Stimulated activated CD8-positive, alpha-beta memory T cell treated with anti-CD3 and anti-CD28 coated beads, Interleukin-15, amount 100 ng/mL, for 4 hours (primary cell): ENCODE data around the gene LIF.
A peak's percentile ranks its signal among the peaks of the same experiment; 100 is the strongest.

Source experiments
- DNase-seq, 2 donors: peaks; one replicate each; pipeline ENCODE4 v3.0.0-alpha.2; 2020; ENCODE audit warnings: low read depth in 2 of 2

Gene LIF

GRCh38 chr22:30262917-30263741 lies 16.6 kb upstream of the LIF start:
- peak; percentile 56 to 64 for DNase-seq

GRCh38 chr22:30262112-30262511 lies 15.6 kb upstream of the LIF start:
- DNase-seq, result no peak

DNA sequence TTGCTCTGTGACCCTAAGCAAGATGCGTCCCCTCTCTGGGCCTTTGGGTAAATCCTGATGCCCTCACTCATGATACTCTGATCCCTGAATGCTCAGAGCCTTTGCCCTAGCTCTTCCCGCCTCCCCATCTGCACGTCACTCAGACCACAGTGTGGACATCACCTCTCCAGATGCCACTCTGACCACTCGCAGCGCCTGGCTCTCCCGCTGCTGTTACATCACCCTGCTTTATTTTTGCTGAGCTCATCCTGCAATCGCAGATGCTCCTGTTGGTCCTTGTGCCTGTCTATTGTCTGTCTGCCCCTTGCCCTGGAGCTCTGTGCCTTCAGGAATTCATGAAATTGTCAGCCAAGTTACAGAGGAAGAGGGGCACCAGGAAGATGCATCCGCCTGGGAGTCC lies 14.6 kb upstream of the LIF start:
- no peak for DNase-seq

DNA sequence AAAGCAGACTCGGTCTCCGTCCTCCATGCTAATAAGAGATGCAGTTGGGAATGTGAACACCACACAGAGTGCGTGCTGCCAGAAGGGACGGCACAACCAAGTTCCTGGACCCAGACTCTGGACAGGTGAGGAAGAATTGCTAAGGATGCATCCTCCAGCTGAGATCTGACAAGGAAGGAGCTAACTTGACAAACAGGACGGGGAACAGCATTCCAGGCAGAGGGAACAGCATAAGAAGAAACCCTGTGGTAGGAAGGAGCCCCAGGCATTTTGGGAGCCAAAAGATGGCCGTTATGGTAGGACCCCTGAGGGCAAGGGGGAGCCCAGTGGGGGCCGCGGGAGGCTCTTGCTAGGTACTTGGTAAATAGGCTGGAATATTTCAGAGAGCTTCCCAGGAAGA lies 14.1 kb upstream of the LIF start:
- no peak for DNase-seq

GRCh38 chr22:30260276-30260675 lies 13.7 kb upstream of the LIF start:
- DNase-seq, result no peak

- no peak for DNase-seq
Measured at GRCh38 chr22:30254314-30254713, 7.8 kb upstream of the LIF start.

DNA sequence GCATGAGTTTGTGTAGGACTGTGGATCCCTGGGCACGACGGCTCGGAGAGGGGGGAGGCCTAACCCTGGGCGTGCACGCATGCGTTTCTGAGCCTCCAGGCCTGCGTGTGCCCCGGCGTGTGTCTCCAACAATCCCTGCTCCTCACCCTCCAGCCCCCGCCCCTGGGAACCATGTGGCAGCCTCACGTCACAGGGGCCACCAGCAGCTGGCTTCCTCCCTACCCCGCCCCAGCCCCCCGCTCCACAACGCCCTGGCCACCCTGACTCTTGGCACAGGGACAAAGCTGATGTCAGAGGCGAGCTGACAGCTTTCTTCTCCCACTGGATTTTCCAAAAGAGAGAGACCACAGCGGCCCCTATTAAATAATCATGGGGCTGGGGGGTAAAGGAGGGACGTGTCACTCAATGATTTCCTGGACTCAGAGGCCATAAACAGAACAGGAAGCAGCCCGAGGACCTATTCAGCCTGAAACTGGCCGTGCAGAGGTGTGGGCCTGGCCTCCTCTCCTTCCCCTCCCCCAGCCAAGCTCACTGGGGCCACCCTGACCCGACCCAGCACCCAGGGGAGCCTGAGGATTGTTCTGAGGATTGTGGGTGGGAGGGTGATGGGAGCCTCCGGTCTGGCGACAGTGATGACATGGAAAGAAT lies 6.8 kb upstream of the LIF start:
- no peak for DNase-seq

GRCh38 chr22:30252411-30253204 lies 6.0 kb upstream of the LIF start:
- no peak for DNase-seq

- DNase-seq, result no peak
Measured at GRCh38 chr22:30251711-30252110, 5.2 kb upstream of the LIF start.

GRCh38 chr22:30250661-30251267 lies 4.2 kb upstream of the LIF start:
- DNase-seq, result no peak

DNA sequence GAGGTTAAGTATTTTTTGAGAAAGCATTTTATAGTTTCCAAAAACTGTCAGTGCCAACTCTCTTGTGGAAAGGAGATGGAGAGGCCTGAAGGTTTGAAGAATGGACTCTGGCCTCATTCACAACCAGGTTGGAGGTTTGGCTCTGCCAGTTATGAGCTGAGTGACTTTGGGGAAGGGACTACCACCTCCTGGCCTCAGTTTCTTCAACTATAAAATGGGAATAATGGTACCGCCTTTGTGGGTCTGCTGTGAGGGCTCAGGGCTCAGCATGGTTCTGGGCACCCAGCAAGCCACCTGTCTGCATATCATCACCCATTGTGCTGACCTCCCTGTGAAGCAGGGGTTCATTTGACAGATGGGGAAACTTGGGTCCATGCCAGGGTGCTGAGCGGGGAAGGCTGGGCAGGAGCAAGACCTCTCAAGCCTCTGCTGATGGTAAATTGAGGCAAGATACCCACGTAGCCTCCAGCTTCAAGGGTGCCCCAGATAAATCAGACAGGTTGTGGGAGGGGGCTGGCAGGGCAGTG lies 3.5 kb upstream of the LIF start:
- DNase-seq, result no peak

- DNase-seq, result no peak
Measured at GRCh38 chr22:30249049-30250038, 2.8 kb upstream of the LIF start.

DNA sequence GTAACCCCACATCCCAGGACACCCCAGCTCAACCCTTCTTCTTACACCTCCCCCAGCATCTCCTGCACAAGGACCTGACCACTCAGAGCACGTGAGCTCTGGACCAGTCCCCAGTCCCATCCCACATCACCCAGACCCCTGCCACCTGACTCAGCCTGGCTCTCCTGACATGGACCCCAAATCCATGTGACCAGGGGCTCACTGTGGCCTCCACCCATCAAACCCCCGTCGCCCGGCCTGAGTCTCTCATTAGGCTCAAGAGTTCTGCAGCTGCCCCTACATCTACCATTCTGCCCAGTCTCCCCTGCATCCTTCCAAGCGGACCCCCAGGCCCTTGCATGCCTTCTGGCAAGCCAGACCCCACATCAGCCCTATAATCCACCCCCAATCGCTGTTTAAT lies 1.9 kb upstream of the LIF start:
- DNase-seq, result no peak

- DNase-seq, result no peak
Measured at GRCh38 chr22:30247974-30248373, 1.4 kb upstream of the LIF start.

DNA sequence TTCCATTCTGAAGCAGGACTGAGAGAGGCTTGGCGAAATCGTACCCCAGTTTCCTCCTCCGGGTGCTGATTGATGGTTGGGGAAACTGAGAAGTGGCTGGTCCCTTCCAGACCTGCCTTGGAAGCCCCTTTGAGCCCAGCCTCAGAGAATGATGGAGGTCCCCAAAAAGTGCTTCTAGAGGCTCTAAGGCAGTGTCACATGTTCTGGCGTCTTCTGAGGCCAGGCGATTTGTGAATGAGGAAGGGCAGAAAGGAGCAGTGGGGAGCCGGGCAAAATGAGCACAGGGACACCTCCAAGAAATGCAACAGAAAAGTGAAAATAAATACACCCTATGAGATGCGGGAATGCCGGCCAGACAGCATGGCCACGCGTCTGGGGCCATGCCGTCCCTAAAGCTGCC lies 1.0 kb upstream of the LIF start:
- no peak for DNase-seq

GRCh38 chr22:30246814-30247376 lies 336 bp upstream of the LIF start:
- DNase-seq, result no peak

DNA sequence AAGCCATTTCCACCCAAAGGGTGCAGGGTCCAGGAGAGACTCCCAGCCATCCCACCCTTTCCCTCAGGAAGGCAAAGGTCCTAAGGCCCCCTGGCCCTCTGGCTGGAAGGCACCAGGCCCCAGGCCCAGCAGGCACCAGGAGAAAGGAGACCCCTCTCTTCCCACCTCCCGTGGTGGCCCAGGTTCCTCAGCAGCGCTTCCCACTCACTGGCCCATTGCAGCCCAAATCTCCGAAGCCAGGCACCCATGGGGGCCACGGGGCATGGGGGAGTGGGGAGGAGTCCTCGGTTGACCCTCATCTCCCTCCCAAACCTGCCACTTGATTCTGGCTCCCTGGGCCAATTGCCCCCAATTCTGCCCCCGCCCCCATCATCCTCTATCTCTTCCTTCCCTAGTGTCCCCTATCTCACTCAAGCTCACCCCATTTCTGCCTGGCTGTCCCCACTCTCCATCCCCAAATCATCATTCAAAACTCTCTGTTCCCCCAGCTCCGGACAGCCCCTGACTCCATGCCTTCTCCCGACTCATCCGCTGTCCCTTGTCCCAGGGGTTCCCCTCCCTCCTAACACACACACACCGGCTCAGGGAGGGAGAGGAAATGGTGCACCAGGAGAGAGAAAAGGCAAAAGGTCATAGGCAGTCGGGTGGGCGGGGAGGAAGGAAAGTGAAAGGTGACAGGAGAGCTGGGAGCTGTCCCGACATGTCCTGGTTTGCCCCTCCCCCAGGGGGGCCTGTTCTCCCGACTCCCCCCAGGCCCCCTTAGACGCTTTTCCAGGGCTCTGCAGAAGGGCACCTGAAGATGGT lies 1.2 kb downstream of the LIF start:
- DNase-seq, result no peak

DNA sequence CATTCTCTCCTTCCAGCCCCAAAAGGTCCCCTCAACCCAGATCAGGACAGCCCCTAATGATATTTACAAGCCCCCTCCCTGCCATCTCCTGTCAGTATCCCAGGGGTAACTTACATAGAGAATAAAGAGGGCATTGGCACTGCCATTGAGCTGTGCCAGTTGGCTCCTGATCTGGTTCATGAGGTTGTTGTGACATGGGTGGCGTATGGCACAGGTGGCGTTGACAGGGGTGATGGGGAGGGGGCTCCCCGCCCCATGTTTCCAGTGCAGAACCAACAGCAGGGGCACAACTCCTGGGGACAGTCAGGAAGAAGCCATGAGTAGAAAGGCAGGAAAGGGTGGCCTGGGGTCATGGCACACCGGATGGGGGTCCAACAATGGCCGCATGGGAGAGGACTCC lies 1.9 kb downstream of the LIF start:
- no peak for DNase-seq

- DNase-seq, result no peak
Measured at GRCh38 chr22:30244066-30244465, 2.5 kb downstream of the LIF start.

DNA sequence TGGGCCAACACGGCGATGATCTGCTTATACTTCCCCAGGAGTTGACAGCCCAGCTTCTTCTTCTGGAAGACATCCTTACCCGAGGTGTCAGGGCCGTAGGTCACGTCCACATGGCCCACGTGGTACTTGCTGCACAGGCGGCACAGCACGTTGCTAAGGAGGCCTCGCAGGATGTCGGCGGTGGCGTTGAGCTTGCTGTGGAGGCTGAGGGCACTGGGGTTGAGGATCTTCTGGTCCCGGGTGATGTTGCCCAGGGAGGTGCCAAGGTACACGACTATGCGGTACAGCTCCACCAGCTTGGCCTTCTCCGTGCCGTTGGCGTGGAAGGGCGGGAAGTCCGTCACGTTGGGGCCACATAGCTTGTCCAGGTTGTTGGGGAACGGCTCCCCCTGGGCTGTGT lies 2.9 kb downstream of the LIF start:
- no peak for DNase-seq
